ENCODE results near the gene MCC.

MCC gene

GRCh38 chr5:113487781-113488644, at the start of gene MCC:
Gene MCC (minus strand): TSS chr5:113488453.
- peak; percentile 22 for DNase-seq

- no peak for DNase-seq
Observed at GRCh38 chr5:113531481-113532159, 43.4 kb upstream of the MCC start.

- no peak for DNase-seq
Observed at GRCh38 chr5:113527746-113528145, 39.5 kb upstream of the MCC start.

GRCh38 chr5:113526421-113526820, 38.2 kb upstream of the MCC start:
- no peak for DNase-seq

- no peak for DNase-seq
Observed at GRCh38 chr5:113524927-113525326, 36.7 kb upstream of the MCC start.

GRCh38 chr5:113523168-113523567, 34.9 kb upstream of the MCC start:
- no peak for DNase-seq

GRCh38 chr5:113520899-113521298, 32.6 kb upstream of the MCC start:
- DNase-seq, result no peak

GRCh38 chr5:113520429-113520828, 32.2 kb upstream of the MCC start:
- DNase-seq, result no peak

- DNase-seq, result no peak
Observed at GRCh38 chr5:113519412-113519811, 31.2 kb upstream of the MCC start.

- DNase-seq, result no peak
Observed at GRCh38 chr5:113518884-113519283, 30.6 kb upstream of the MCC start.

- DNase-seq, result no peak
Observed at GRCh38 chr5:113514289-113514635, 26.0 kb upstream of the MCC start.

- peak; percentile 79 for DNase-seq
Observed at GRCh38 chr5:113513384-113514288, 25.4 kb upstream of the MCC start, which contains the start of gene YTHDC2. Gene YTHDC2 (plus strand): TSS chr5:113513694. CDS start chr5:113513896, 202 bp downstream.

GRCh38 chr5:113512341-113512740, 24.1 kb upstream of the MCC start:
- no peak for DNase-seq

- DNase-seq, result no peak
Observed at GRCh38 chr5:113510836-113511451, 22.7 kb upstream of the MCC start.

- no peak for DNase-seq
Observed at GRCh38 chr5:113508756-113509155, 20.5 kb upstream of the MCC start.

GRCh38 chr5:113507601-113508000, 19.3 kb upstream of the MCC start:
- no peak for DNase-seq

- DNase-seq, result no peak
Observed at GRCh38 chr5:113505181-113505580, 16.9 kb upstream of the MCC start.

- DNase-seq, result no peak
Observed at GRCh38 chr5:113503146-113503545, 14.9 kb upstream of the MCC start.

- no peak for DNase-seq
Observed at GRCh38 chr5:113502073-113502472, 13.8 kb upstream of the MCC start.

GRCh38 chr5:113495422-113495841, 7.2 kb upstream of the MCC start:
- no peak for DNase-seq

GRCh38 chr5:113493446-113493845, 5.2 kb upstream of the MCC start:
- DNase-seq, result no peak

GRCh38 chr5:113491022-113491421, 2.8 kb upstream of the MCC start:
- DNase-seq, result no peak

GRCh38 chr5:113490317-113490716, 2.1 kb upstream of the MCC start:
- no peak for DNase-seq

All from NCI-H2029 (cell line).